Measurements from ENCODE around the gene MARS1.

Gene MARS1

DNA sequence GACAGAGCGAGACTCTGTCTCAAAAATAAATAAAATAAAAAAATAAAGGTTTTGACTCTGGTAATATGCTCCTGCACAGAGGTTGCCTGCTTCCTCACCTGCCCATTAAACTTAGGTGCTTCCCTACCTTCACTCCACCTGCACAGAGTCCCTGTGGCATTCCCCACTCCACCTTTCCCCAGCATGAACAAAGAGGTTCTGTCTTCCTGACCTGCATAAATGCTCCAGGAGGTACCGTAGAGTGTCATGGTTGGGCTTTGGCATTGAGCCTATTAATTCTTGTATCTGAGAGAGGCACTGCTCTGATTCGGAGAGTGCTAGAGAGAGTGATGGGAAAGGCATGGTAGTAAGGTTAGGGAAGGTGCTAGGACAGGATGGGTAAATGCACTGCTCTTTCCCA lies 14.5 kb upstream of the MARS1 start:
- no peak for DNase-seq (ENCODE audit: low read depth)

- no peak for DNase-seq (ENCODE audit: low read depth)
Observed at GRCh38 chr12:57473886-57474285, 14.0 kb upstream of the MARS1 start.

DNA sequence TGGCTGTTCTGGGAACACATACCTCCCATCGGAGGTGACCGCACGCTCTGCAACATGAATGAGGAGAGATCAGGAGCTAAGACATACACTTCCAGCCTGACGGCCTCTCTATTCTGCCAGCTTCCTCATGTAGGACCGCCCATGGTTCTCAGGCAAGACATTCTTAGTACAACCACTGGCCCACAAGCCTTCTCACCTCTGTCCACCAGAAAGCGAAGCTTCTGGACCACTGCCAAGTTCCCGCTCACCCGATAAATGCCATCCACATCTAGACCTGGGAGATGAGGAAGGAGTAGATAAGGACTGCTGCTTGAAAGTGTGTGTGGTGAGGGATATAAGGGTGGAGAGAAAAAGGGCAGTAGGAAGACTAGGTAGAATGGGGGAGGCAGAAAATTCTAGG lies 13.4 kb upstream of the MARS1 start:
- no peak for DNase-seq (ENCODE audit: low read depth)

DNA sequence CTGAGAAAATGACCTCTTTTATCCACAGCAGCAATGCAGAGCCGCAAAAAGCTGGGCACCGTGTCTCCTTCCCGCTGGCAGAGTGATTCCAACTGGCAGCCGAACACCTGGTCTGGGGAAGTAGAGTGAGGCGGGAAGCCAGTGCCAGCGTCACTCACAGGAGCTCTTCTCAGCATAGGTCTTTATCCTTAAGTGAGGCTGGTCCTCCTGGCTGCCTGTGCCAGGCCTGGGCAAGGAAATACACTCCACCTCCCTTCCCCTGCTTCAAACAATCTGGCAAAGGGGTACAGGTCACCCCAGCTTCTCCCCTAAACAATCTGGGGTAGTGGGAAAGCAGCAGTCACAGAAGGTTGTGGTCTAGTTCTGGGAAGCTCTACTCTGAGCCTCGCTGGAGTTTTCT lies 13.0 kb upstream of the MARS1 start:
- no peak for DNase-seq (ENCODE audit: low read depth)

GRCh38 chr12:57475271-57476161 lies 12.4 kb upstream of the MARS1 start:
- no peak for DNase-seq (ENCODE audit: low read depth)

DNA sequence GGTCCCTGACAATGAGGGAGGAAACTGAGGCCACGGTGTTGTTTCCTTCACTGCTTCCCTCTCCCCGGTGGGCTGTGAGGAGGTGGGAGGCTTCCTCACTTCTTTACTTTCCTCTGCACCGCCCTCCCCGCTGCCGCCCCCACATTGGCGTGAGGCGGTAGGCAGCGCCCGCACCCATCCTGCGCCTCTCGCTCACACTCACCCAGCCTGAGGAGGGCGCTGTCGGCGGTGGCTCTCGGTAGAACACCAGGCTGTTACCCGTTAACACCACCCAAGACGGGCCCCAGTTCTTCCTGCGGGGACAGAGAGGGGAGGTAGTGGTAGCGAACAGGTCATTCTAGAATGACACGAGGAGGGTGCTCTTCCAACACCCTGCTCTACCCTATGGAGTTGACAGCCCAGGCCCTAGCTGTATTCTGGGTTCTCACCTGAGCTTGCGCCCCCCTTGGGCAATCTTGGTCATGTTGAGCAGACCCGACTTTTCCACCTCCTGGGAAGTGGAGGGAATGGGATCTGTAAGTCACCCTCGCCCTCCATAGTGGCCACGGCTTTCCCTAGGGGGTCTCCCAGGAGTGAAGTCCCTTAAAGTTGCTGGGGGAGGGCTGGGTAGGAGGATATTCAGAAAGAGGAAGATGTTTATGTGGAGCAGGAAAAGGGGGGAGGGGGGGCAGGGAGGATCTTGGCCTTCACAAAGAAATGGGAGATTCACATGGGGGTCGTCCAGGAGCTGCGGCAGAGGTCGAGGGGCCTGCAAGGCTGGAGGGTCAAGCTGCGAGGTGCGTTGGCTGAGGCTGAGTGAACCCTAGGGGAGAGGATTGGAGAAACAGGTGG lies 11.5 kb upstream of the MARS1 start:
- DNase-seq (ENCODE audit: low read depth): peak; percentile 50

- no peak for DNase-seq (ENCODE audit: low read depth)
Observed at GRCh38 chr12:57476993-57477709, 10.7 kb upstream of the MARS1 start.

DNA sequence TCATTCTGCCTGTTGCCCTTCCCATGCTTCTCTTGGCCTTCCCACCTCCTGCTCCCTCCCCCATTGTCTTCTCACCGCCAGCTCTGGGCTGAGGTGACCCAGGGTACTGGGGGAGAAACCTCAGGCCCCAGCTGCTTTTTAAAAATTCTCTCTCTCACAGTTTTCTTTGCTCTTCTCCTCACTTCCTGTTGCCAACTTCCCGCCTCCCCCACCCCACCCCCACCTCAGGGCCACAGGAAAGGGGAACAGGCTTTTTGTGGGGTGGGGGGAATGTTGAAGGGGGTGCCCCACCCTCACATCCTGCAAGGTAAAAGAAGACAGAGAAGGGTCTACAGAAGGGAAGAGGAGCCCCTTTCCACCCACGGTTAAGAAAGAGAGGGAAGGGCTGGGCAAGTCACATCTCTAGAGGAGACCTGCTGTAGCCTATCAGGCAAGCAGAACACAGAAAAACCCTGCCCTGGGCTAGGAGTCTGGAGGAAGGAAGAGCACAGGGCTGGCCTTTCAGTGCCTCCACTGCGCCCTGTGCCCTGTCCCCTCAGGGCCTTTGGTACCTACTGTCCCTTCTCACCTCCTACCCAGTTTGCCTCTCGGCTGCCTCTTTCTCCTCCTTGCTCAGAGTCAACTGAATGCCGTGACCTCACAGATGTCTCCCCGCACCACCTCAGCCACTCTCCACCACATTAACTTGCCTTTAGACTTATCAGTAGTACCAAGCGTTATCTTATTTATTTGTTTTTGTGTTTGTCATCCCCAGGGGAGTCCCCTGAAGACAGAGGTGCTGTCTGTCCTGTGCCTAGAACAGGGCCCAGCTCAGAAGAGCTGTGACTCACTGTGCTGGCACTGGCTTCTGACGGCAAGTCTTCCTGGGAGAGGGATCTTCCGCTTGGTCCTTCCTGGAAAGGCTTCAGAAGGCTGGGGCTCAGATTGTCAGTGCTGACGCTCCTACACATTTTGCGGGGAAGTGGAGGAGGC lies 9.9 kb upstream of the MARS1 start:
- peak; percentile 35 for DNase-seq (ENCODE audit: low read depth)

DNA sequence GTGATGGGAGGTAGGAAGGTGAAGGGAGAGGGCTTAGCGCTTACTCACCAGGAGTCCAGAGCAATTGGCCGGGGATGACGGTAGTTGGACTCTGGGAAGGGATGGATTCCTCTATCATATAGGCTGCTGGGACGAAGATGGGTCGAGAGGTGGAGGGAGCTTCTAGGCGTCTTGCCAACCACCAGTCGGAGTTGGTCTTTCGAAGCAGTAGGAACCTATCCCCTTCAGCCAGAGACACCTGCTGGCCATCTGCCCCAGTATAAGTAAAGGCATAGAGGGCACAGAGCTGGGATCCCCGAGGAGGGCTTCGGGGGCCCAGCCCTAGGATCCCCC lies 8.9 kb upstream of the MARS1 start:
- DNase-seq (ENCODE audit: low read depth): no peak

DNA sequence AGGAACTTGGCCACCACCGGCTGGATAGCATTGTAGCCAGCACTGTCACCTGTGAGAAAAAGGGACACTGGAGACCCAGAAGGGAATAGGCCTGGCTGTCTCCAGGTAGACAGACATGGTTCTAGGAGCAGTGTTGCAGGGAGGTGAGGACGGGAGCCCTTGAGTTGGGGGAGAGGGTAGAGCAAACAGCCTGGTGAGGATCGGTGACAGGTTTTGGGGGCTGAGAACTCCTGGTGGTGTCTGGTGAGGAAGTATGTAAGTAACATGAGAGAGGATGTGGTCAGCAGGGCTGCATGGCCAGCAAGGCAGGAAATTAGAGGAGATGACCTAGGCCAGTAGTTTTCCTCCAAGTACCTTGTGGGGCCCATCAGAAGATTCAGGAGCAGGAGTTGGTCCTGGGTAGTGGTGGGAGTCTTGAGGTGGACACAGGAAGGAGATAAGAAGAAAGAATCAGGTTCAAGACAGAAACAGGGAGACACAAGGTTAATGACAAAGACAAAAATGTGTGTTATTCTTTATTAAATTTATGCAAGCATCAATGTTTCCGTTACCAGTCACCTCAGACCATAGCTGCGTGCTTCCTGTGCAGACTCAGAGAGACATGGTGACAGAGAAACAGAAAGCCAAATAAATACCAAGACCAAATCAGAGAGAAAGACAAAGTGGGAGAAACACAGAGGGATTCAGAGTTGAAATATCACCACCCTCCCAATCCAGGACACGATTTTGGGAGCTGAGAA lies 8.3 kb upstream of the MARS1 start, which contains the start of gene ARHGAP9:
Gene ARHGAP9 (minus strand): TSS at position 491 of the 740 bp plus-strand sequence. CDS start 460 bp downstream, at position 31.
- DNase-seq (ENCODE audit: low read depth): no peak

GRCh38 chr12:57481671-57482070 lies 6.2 kb upstream of the MARS1 start:
- no peak for DNase-seq (ENCODE audit: low read depth)

GRCh38 chr12:57483466-57483865 lies 4.4 kb upstream of the MARS1 start:
- no peak for DNase-seq (ENCODE audit: low read depth)

- no peak for DNase-seq (ENCODE audit: low read depth)
Observed at GRCh38 chr12:57485695-57486094, 2.2 kb upstream of the MARS1 start.

GRCh38 chr12:57487055-57487596 lies 742 bp upstream of the MARS1 start:
- no peak for DNase-seq (ENCODE audit: low read depth)

DNA sequence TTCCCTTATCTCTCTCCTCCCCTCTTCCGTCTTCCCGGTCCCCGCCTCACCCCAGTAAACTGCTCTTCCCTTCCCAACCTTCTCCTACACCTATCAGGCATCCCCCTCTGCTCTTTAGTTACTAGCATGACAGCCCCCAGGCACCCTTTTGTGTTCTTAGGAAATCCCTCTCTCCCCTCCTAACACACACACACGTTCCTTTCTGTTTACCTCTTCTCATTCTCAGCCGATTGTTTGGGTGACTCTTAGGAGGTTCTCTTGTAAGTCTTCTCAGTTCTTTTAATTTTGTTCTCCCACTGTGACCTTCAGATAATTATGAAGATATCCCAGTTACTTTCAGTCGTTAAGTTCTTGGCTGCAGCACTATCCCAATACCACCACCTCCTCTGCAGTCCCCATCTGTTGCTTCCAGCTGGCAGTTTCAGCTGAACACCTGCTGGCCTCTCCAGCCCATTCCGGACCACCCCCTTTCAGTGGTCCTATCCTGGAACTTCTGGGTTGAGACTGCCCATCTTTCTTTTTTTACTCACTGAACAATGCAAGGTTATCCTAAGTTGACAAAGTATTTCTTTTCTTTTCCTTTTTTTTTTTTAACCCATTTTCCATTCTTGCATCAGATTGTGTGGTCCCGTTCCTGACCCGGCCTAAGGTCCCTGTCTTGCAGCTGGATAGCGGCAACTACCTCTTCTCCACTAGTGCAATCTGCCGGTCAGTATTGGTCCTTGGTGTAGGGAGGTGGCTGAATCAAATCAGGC lies 711 bp downstream of the MARS1 start:
- no peak for DNase-seq (ENCODE audit: low read depth)

GRCh38 chr12:57489157-57489641 lies 1.3 kb downstream of the MARS1 start:
- DNase-seq (ENCODE audit: low read depth): no peak

DNA sequence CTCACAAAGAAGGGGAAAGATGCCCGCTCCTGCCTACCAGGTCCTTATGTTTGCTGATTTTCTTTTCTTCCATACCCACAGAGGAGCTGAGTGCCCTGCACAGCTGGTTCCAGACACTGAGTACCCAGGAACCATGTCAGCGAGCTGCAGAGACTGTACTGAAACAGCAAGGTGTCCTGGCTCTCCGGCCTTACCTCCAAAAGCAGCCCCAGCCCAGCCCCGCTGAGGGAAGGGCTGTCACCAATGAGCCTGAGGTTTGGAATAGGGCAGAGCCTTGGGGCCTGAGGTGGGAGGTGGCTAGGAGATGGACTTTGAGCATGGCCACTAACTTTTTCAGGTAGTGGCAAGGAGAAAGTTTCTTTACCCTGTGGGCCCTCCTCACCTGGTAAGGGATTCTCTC lies 2.3 kb downstream of the MARS1 start:
- no peak for DNase-seq (ENCODE audit: low read depth)

DNA sequence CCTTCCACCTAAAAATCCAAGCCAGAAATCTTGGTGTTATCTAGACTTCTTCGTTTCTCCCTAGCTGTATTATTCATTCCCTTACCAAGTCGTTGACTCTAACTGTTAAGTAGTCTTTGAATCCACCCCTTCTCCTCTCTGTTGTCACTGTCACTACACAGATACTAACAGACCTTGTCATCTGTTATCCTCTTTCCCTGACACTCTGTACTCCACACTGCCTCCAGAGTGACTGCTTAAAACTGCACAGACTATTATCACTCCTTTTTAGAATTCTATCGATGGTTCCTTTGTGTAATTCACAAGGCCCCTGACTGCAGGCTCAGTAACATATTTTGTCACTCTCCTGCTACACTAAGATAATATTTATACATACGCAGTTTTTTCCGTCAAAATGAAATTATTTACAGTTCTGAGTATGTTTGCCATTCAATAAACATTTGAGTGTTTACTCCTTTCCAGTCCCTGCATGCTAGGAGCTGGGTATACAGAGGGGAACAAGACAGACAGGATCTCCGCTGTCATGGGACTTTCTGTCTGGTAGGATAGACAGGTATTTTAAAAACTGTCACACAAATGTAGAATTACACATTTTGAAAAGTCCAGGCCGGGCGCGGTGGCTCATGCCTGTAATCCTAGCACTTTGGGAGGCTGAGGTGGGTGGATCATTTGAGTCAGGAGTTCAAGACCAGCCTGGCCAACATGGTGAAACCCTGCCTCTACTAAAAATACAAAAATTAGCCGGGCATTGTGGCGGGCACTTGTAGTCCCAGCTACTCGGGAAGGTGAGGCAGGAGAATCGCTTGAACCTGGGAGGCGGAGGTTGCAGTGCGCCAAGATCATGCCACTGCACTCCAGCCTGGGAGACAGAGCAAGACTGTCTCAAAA lies 3.8 kb downstream of the MARS1 start:
- no peak for DNase-seq (ENCODE audit: low read depth)
